Upper lobe of right lung (tissue), 1 donor: ENCODE measurements around the gene PCSK1. TPM values are rescaled to one million over a fixed set of nuclear protein-coding genes. Genes with fewer than 3 reads are reported as not detected.

Experiments used
- ATAC-seq: fragments of 200-7000 bp; cut with Tn5 transposase; one replicate; pipeline ENCODE4 v1.9.1; 2020; ENCODE audit warnings: mild to moderate bottlenecking, moderate library complexity
- DNase-seq: peaks from one replicate; pipeline ENCODE4 v3.0.0-alpha.2; 2020
- H3K27ac ChIP-seq: fragments of 200-600 bp; one replicate; pipeline ENCODE4 v1.8.0; 2022
- H3K27me3 ChIP-seq: fragments of 200-600 bp; one replicate; pipeline ENCODE4 v1.8.0; 2022; ENCODE audit warnings: mild to moderate bottlenecking
- H3K36me3 ChIP-seq: fragments of 200-600 bp; one replicate; pipeline ENCODE4 v1.8.0; 2022
- H3K4me1 ChIP-seq: fragments of 200-600 bp; one replicate; pipeline ENCODE4 v1.8.0; 2022
- H3K4me3 ChIP-seq: fragments of 200-600 bp; one replicate; pipeline ENCODE4 v1.8.0; 2022; ENCODE audit warnings: mild to moderate bottlenecking
- H3K9me3 ChIP-seq: fragments of 200-600 bp; one replicate; pipeline ENCODE4 v1.8.0; 2022
- CTCF ChIP-seq: fragments of 200-600 bp; IDR thresholded peaks from one replicate; pipeline ENCODE4 v1.8.0; 2022; ENCODE audit warnings: antibody characterized with exemption
- intact Hi-C: fragments of 100-400 bp; cut with DNase I; formaldehyde crosslinking; loops from one replicate; pipeline ENCODE4 v1.11.0; 2022
- total RNA-seq: library from RNA; stranded (reverse); fragmentation: NEBNext Ultra II Directional; extraction: Animal tissue kit (Norgen Biotek cat#: 25700); gene quantifications from one replicate; pipeline ENCODE4 v1.2.1, GENCODE V29; 2021
- donor health status: DM: no; HTN: yes; CAD: no; lungs with severe emphysema.

The PCSK1 gene
- total RNA-seq, 1 donor from 2014 or later: not detected

GRCh38 chr5:96384353-96384752 lies 48.7 kb downstream of the PCSK1 start:
- Histone ChIP-seq H3K36me3 (no peaks in the 10 kb centered on the region), H3K4me3 (no peak overlapping the region), H3K4me1 (no peaks in the 10 kb centered on the region), H3K9me3 (no peaks in the 10 kb centered on the region), H3K27ac (no peak overlapping the region), H3K27me3 (no peaks in the 10 kb centered on the region)
- intact Hi-C loops: no loop called here
- ATAC-seq (peak; percentile 45), DNase-seq (no peak)
- no peak for TF ChIP-seq CTCF

- no peak for DNase-seq
- intact Hi-C loops: no loop called here
Measured at GRCh38 chr5:96381526-96381925, 51.5 kb downstream of the PCSK1 start.

GRCh38 chr5:96379896-96380295 lies 53.2 kb downstream of the PCSK1 start:
- Histone ChIP-seq H3K4me3 (no peak overlapping the region), H3K36me3 (no peaks in the 10 kb centered on the region), H3K27ac (no peak overlapping the region), H3K9me3 (no peaks in the 10 kb centered on the region), H3K4me1 (no peaks in the 10 kb centered on the region), H3K27me3 (no peaks in the 10 kb centered on the region)
- TF ChIP-seq CTCF: no peak
- ATAC-seq (no peak), DNase-seq (no peak)
- intact Hi-C loops: no loop called here

More at GRCh38 chr5:96381526-96381925, 51.5 kb downstream of the PCSK1 start:
- no peak overlapping the region for H3K4me3 ChIP-seq
- H3K9me3 ChIP-seq: no peaks in the 10 kb centered on the region
- no peaks in the 10 kb centered on the region for H3K36me3 ChIP-seq
- no peak for TF ChIP-seq CTCF
- H3K4me1 ChIP-seq: no peaks in the 10 kb centered on the region
- no peak overlapping the region for H3K27ac ChIP-seq
- no peak for ATAC-seq
- no peaks in the 10 kb centered on the region for H3K27me3 ChIP-seq

- no peak overlapping the region for H3K27ac ChIP-seq
- DNase-seq (no peak), ATAC-seq (no peak)
- no peaks in the 10 kb centered on the region for H3K27me3 ChIP-seq
- TF ChIP-seq CTCF: no peak
- no peaks in the 10 kb centered on the region for H3K9me3 ChIP-seq
- no peak overlapping the region for H3K4me3 ChIP-seq
- intact Hi-C loops: no loop called here
- no peaks in the 10 kb centered on the region for H3K36me3 ChIP-seq
- H3K4me1 ChIP-seq: no peaks in the 10 kb centered on the region
Measured at GRCh38 chr5:96377597-96377996, 55.5 kb downstream of the PCSK1 start.

GRCh38 chr5:96377167-96377566 lies 55.9 kb downstream of the PCSK1 start:
- H3K4me3 ChIP-seq: no peak overlapping the region
- H3K4me1 ChIP-seq: no peaks in the 10 kb centered on the region
- no peaks in the 10 kb centered on the region for H3K9me3 ChIP-seq
- intact Hi-C loops: no loop called here
- no peaks in the 10 kb centered on the region for H3K36me3 ChIP-seq
- ATAC-seq (no peak), DNase-seq (no peak)
- H3K27ac ChIP-seq: no peak overlapping the region
- no peak for TF ChIP-seq CTCF
- no peaks in the 10 kb centered on the region for H3K27me3 ChIP-seq

GRCh38 chr5:96374653-96375052 lies 58.4 kb downstream of the PCSK1 start:
- Histone ChIP-seq H3K9me3 (no peaks in the 10 kb centered on the region), H3K36me3 (no peaks in the 10 kb centered on the region), H3K4me3 (no peak overlapping the region), H3K27ac (no peak overlapping the region), H3K4me1 (no peaks in the 10 kb centered on the region), H3K27me3 (no peaks in the 10 kb centered on the region)
- TF ChIP-seq CTCF: no peak
- no peak for DNase-seq
- ATAC-seq: no peak
- intact Hi-C loops: no loop called here
